ENCODE results near the gene SUSD6. TPM values are rescaled to one million over a fixed set of nuclear protein-coding genes. Genes with fewer than 3 reads are reported as not detected.

Gene SUSD6
- total RNA-seq, 1 donor from 2014 or later: 49.0 TPM

DNA sequence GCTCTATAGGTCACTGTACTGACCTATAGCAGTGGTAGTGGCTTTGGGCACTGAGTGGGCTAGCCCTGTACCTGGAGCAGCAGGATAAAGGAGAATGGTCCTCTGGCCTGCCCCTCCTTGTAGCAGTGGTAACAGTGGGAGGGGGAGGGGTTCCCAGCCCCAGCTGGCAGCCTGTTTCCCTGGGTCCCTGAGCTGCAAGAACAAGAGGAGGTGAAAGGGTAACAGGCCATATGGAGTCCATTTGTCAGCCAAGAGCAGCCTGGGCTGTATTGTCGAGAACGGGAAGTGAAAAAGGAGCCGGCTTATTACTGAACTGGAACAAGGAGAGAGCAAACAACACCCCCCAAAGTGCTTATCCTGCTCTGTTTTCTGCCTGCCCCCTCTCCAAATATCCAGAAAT, 81.7 kb downstream of the SUSD6 start:
- Histone ChIP-seq H3K4me3 (ENCODE audit: low read depth, low read length) (no peak overlapping the region), H3K27me3 (ENCODE audit: control insufficient read depth, insufficient read depth, low read length) (no peaks in the 10 kb centered on the region), H3K36me3 (ENCODE audit: control insufficient read depth, insufficient read depth, low read length) (no peaks in the 10 kb centered on the region)
- TF ChIP-seq, protein P1, sequence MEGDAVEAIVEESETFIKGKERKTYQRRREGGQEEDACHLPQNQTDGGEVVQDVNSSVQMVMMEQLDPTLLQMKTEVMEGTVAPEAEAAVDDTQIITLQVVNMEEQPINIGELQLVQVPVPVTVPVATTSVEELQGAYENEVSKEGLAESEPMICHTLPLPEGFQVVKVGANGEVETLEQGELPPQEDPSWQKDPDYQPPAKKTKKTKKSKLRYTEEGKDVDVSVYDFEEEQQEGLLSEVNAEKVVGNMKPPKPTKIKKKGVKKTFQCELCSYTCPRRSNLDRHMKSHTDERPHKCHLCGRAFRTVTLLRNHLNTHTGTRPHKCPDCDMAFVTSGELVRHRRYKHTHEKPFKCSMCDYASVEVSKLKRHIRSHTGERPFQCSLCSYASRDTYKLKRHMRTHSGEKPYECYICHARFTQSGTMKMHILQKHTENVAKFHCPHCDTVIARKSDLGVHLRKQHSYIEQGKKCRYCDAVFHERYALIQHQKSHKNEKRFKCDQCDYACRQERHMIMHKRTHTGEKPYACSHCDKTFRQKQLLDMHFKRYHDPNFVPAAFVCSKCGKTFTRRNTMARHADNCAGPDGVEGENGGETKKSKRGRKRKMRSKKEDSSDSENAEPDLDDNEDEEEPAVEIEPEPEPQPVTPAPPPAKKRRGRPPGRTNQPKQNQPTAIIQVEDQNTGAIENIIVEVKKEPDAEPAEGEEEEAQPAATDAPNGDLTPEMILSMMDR (IDR thresholded peaks at IDR 0.05; ENCODE audit: insufficient read depth, low read length, poor library complexity, severe bottlenecking): no peak
- no peak for DNase-seq (ENCODE audit: low read depth)

DNA sequence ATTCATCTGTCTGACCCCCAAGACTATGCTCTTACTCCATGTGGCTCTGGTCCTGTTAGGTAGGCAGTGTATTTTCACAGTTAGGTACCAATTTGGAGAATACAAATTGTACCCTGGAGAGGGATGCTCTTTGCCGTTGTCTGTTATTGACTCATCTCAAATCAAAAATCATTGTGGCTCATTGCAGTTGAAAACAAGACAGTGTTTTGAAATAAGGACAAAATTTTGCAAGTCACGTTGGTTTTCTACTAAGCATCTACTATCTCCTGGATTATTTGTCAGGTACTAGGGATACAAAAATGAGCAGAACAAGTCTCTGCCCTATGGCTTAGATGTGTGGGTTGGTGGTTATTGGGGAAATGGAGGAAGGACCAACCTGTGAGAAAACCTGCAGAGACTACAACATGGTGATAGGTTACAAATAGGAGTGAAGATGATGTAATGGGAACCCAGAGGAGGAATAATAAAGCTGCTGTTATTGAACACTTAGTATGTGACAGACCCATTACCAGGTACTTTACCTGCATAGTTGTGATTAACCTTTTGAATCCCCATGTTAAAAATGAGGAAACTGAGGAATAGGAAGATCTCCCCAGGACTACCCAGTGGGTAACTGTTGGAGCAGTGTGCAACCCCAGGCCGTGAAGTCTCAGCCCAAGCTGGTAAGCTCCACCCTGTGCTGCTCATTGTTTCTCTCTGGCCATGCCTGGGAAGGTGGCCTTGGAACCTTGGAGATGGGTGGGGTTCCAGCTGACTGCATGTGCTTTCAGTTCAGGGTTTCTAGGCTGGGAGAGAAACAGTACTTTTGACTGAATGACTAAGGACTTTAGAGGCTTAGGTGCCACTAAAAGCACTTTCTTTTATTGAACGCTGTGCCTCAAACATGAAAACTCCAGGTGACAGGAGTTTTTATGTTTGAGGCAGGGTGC, 82.7 kb downstream of the SUSD6 start:
- no peak overlapping the region for H3K4me3 ChIP-seq (ENCODE audit: low read depth, low read length)
- TF ChIP-seq, protein P1 (IDR thresholded peaks at IDR 0.05; ENCODE audit: insufficient read depth, low read length, poor library complexity, severe bottlenecking): no peak
- H3K36me3 ChIP-seq (ENCODE audit: control insufficient read depth, insufficient read depth, low read length): no peaks in the 10 kb centered on the region
- no peaks in the 10 kb centered on the region for H3K27me3 ChIP-seq (ENCODE audit: control insufficient read depth, insufficient read depth, low read length)
- peak; percentile 45 for DNase-seq (ENCODE audit: low read depth)

DNA sequence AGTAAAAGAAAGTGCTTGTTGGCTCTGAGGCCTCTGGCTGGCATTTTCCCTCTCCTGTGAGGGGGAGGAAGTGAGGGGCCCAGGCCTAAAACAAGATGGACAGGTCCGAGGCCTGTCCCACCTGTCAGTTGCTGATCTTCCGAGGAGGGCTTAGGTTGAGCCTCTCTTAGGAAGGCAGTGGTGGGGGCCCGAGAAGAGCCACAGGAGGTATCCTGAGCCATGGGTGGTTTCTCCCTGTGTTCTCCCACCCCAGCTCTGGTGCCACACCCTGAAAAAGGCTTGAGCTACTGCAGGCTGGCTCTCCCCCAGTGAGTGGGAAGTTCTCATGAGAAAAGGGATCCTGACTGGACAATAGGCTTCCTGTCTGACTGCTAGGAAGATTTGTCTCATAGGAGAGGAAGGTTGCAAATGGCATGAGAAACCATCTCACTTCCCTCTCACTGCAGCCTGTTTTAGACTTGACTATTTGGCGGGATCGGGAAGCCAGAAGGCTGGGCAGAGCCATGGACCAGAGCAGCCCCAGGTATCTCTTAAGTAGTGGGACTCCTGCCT, 83.4 kb downstream of the SUSD6 start:
- no peak for DNase-seq (ENCODE audit: low read depth)
- Histone ChIP-seq H3K4me3 (ENCODE audit: low read depth, low read length) (no peak overlapping the region), H3K27me3 (ENCODE audit: control insufficient read depth, insufficient read depth, low read length) (no peaks in the 10 kb centered on the region), H3K36me3 (ENCODE audit: control insufficient read depth, insufficient read depth, low read length) (no peaks in the 10 kb centered on the region)
- TF ChIP-seq, protein P1 (IDR thresholded peaks at IDR 0.05; ENCODE audit: insufficient read depth, low read length, poor library complexity, severe bottlenecking): no peak

DNA sequence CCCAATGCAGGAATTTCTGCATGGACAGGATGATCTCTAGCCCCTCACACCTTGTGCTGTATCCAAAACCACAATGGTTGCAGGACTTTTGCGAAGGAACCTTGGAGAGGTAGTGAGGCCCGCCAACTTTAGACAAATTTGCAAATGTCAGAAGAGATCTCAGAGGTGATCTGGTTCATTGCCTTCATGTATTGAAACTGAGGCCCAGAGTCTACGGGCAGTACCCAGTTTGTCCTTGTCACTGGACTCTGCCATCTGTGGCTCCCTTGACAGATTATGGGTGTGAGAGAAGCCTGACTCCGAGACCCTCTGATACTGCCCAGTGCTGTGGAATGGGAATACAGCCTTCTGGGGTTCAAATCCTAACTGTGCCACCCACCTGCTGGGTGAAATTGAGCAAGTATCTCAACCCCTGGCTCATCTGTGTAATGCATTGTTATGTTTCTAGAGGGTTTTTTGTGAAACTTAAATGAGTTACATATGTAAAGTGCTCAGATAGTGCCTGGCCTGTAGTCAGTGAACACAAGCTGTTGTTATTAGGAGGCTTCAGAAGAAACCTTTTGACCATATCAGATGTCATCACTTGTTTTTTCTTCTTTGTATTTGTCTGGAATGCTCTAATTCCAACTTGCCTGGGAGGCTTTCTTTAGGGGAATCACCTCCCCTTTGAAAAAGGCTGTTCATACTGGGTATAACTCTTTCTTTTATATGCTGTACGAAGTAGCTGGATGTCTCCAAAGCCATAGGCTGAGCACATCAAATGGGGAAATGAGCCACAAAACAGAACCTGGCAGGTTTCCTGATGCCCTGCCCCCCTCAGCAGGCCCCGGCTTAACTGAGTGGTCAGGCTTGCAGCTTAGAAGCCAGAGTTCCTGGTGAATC, 84.2 kb downstream of the SUSD6 start:
- Histone ChIP-seq H3K27me3 (ENCODE audit: control insufficient read depth, insufficient read depth, low read length) (no peaks in the 10 kb centered on the region), H3K4me3 (ENCODE audit: low read depth, low read length) (no peak overlapping the region), H3K36me3 (ENCODE audit: control insufficient read depth, insufficient read depth, low read length) (no peaks in the 10 kb centered on the region)
- TF ChIP-seq, protein P1 (IDR thresholded peaks at IDR 0.05; ENCODE audit: insufficient read depth, low read length, poor library complexity, severe bottlenecking): no peak
- DNase-seq (ENCODE audit: low read depth): no peak

GRCh38 chr14:69696204-69696527, 84.8 kb downstream of the SUSD6 start:
- no peak overlapping the region for H3K4me3 ChIP-seq (ENCODE audit: low read depth, low read length)
- no peaks in the 10 kb centered on the region for H3K36me3 ChIP-seq (ENCODE audit: control insufficient read depth, insufficient read depth, low read length)
- no peak for DNase-seq (ENCODE audit: low read depth)
- TF ChIP-seq, protein P1 (IDR thresholded peaks at IDR 0.05; ENCODE audit: insufficient read depth, low read length, poor library complexity, severe bottlenecking): no peak
- no peaks in the 10 kb centered on the region for H3K27me3 ChIP-seq (ENCODE audit: control insufficient read depth, insufficient read depth, low read length)
